Testis (tissue), 2 donors: Measurements from ENCODE around the gene STRIP2.

Experiments
- CTCF ChIP-seq, 3 experiments: fragments of 450-650 bp in 2 of 3; fragments of 200-600 bp in 1 of 3; sonication (generic) in 1 of 3; IDR thresholded peaks; one replicate each; pipeline ENCODE4 v1.5.1; 2016 to 2019; ENCODE audit warnings: antibody characterized with exemption in 3 of 3, mild to moderate bottlenecking in 2 of 3, moderate library complexity in 1 of 3
- POLR2A ChIP-seq: fragments of 450-650 bp; IDR thresholded peaks from one replicate; pipeline ENCODE4 v1.6.1; 2017; ENCODE audit warnings: antibody characterized with exemption, mild to moderate bottlenecking, moderate library complexity

GRCh38 chr7:129514683-129515082 is 80.5 kb downstream of the STRIP2 start:
- TF ChIP-seq CTCF (IDR thresholded peaks at IDR 0.05) (no peak), POLR2A (no peak)
